Liver (tissue), 9 donors: ENCODE results near the gene MRAP. TPM values are rescaled to one million over a fixed set of nuclear protein-coding genes. Genes with fewer than 3 reads are reported as not detected.

Source experiments
- DNase-seq: peaks from one replicate; pipeline ENCODE4 v3.0.0-alpha.2; 2017; ENCODE audit warnings: low spot score
- H3K27ac ChIP-seq, 2 donors: one replicate each; pipeline ENCODE4 v1.7.0; 2013; ENCODE audit warnings: inconsistent platforms in 2 of 2, low read length in 2 of 2, control low read depth in 1 of 2, low read depth in 1 of 2, mild to moderate bottlenecking in 1 of 2
- H3K27me3 ChIP-seq, 4 donors: one replicate each; pipeline versions ENCODE4 v1.6.1 to v1.7.0; 2013; ENCODE audit warnings: low read length in 3 of 4, inconsistent platforms in 1 of 4, mild to moderate bottlenecking in 1 of 4, moderate library complexity in 1 of 4; ENCODE audit not compliant: control insufficient read depth in 4 of 4, insufficient read depth in 4 of 4
- H3K36me3 ChIP-seq, 4 donors: one replicate each; pipeline versions ENCODE4 v1.6.1 to v1.7.0; 2013; ENCODE audit warnings: low read length in 3 of 4, mild to moderate bottlenecking in 3 of 4, low read depth in 1 of 4, moderate library complexity in 1 of 4; ENCODE audit not compliant: control insufficient read depth in 4 of 4, insufficient read depth in 3 of 4
- H3K4me1 ChIP-seq, 4 donors: one replicate each; pipeline versions ENCODE4 v1.6.1 to v1.7.0; 2013; ENCODE audit warnings: low read length in 3 of 4, mild to moderate bottlenecking in 3 of 4, moderate library complexity in 1 of 4; ENCODE audit not compliant: control insufficient read depth in 4 of 4, insufficient read depth in 4 of 4
- H3K4me3 ChIP-seq, 3 donors: one replicate each; pipeline versions ENCODE4 v1.6.1 to v1.7.0; 2013; ENCODE audit warnings: low read length in 3 of 3, control low read depth in 1 of 3, low read depth in 1 of 3, mild to moderate bottlenecking in 1 of 3
- H3K9ac ChIP-seq, 2 donors: one replicate each; pipeline ENCODE4 v1.7.0; 2013; ENCODE audit warnings: low read length in 2 of 2, mild to moderate bottlenecking in 2 of 2, moderate library complexity in 2 of 2, control low read depth in 1 of 2, low read depth in 1 of 2
- H3K9me3 ChIP-seq, 4 donors: one replicate each; pipeline versions ENCODE4 v1.6.1 to v1.7.0; 2013; ENCODE audit warnings: low read length in 3 of 4; ENCODE audit not compliant: control insufficient read depth in 4 of 4
- CTCF ChIP-seq: fragments of 150-350 bp; IDR thresholded peaks from 2 replicates; pipeline ENCODE4 v1.5.1; 2017; ENCODE audit warnings: improper control_type of control experiment, low read depth, low read length; ENCODE audit not compliant: missing input control
- EGR1 ChIP-seq, 2 donors: IDR thresholded peaks; 2 replicates each; pipeline ENCODE4 v1.6.1; 2016 to 2018; ENCODE audit warnings: antibody characterized with exemption in 2 of 2, low read depth in 2 of 2
- FOXA1 ChIP-seq: IDR thresholded peaks from 2 replicates; pipeline ENCODE4 v1.6.1; 2016; ENCODE audit warnings: antibody characterized with exemption
- FOXA2 ChIP-seq: IDR thresholded peaks from 2 replicates; pipeline ENCODE4 v1.6.1; 2016; ENCODE audit warnings: antibody characterized with exemption
- GABPA ChIP-seq, 2 donors: IDR thresholded peaks in 1 of 2; conservative IDR thresholded peaks in 1 of 2; 2 replicates each; pipeline ENCODE4 v1.6.1; 2016; ENCODE audit warnings: antibody characterized with exemption in 2 of 2, mild to moderate bottlenecking in 1 of 2, moderate library complexity in 1 of 2
- HNF4A ChIP-seq, 2 donors: conservative IDR thresholded peaks; 2 replicates each; pipeline ENCODE4 v1.6.1; 2016; ENCODE audit warnings: antibody characterized with exemption in 2 of 2, mild to moderate bottlenecking in 2 of 2
- HNF4G ChIP-seq: IDR thresholded peaks from 2 replicates; pipeline ENCODE4 v1.6.1; 2016; ENCODE audit warnings: antibody characterized with exemption
- JUND ChIP-seq, 2 donors: IDR thresholded peaks; 2 replicates each; pipeline ENCODE4 v1.6.1; 2016; ENCODE audit warnings: antibody characterized with exemption in 2 of 2
- NR2F2 ChIP-seq: IDR thresholded peaks from 2 replicates; pipeline ENCODE4 v1.6.1; 2016; ENCODE audit warnings: antibody characterized with exemption
- RAD21 ChIP-seq, 2 donors: IDR thresholded peaks; 2 replicates each; pipeline ENCODE4 v1.6.1; 2016; ENCODE audit warnings: antibody characterized with exemption in 2 of 2, mild to moderate bottlenecking in 2 of 2
- REST ChIP-seq: IDR thresholded peaks from 2 replicates; pipeline ENCODE4 v1.6.1; 2016; ENCODE audit warnings: antibody characterized with exemption, mild to moderate bottlenecking
- RXRA ChIP-seq, 2 donors: IDR thresholded peaks; 2 replicates each; pipeline ENCODE4 v1.6.1; 2017 to 2018; ENCODE audit warnings: antibody characterized with exemption in 2 of 2, mild to moderate bottlenecking in 1 of 2
- SP1 ChIP-seq: IDR thresholded peaks from 2 replicates; pipeline ENCODE4 v1.6.1; 2018; ENCODE audit warnings: antibody characterized with exemption, mild to moderate bottlenecking
- TAF1 ChIP-seq: conservative IDR thresholded peaks from 2 replicates; pipeline ENCODE4 v1.6.1; 2016; ENCODE audit warnings: antibody characterized with exemption, mild to moderate bottlenecking
- YY1 ChIP-seq: IDR thresholded peaks from 2 replicates; pipeline ENCODE4 v1.6.1; 2016; ENCODE audit warnings: antibody characterized with exemption, mild to moderate bottlenecking
- WGBS: extraction: QIAGEN DNeasy Blood & Tissue Kit; methylation state at CpG from one replicate; pipeline ENCODE4 v1.1.7; 2013; 5-methylcytosine and 5-hydroxymethylcytosine counted together
- polyA plus RNA-seq, 2 donors: library from polyadenylated mRNA; stranded (reverse) in 1 of 2; unstranded in 1 of 2; fragments of 200-250 nt in 1 of 2; fragments of >200 nt in 1 of 2; fragmentation: Nextera tagmentation in 1 of 2; extraction: Ambion mirVana in 1 of 2; gene quantifications; one replicate each; pipeline versions ENCODE4 v1.2.1 to v1.2.3, GENCODE V29; 2013 to 2015
- total RNA-seq, 2 donors: library from RNA; depleted of rRNA; stranded (reverse); fragments of >200 nt; gene quantifications; one replicate each; pipeline ENCODE4 v1.2.3, GENCODE V29; 2014
- TF ChIP-seq, protein P1 (sequence below): IDR thresholded peaks from 2 replicates; pipeline ENCODE4 v1.6.1; 2016; ENCODE audit warnings: antibody characterized with exemption
- TF ChIP-seq, protein P2 (sequence below): IDR thresholded peaks from 2 replicates; pipeline ENCODE4 v1.6.1; 2016; ENCODE audit warnings: antibody characterized with exemption
- TF ChIP-seq, protein P3 (sequence below): IDR thresholded peaks from 2 replicates; pipeline ENCODE4 v1.6.1; 2016; ENCODE audit warnings: antibody characterized with exemption
- donor health status: healthy.
- donor health status: healthy.
- donor health status: healthy.
- donor health status: healthy.
- donor health status: healthy.

The MRAP gene
- total and polyA plus RNA-seq, 4 donors: 0.17 to 0.79 TPM; not detected in 2

- no peak for TF ChIP-seq HNF4G
- TF ChIP-seq, protein P1, sequence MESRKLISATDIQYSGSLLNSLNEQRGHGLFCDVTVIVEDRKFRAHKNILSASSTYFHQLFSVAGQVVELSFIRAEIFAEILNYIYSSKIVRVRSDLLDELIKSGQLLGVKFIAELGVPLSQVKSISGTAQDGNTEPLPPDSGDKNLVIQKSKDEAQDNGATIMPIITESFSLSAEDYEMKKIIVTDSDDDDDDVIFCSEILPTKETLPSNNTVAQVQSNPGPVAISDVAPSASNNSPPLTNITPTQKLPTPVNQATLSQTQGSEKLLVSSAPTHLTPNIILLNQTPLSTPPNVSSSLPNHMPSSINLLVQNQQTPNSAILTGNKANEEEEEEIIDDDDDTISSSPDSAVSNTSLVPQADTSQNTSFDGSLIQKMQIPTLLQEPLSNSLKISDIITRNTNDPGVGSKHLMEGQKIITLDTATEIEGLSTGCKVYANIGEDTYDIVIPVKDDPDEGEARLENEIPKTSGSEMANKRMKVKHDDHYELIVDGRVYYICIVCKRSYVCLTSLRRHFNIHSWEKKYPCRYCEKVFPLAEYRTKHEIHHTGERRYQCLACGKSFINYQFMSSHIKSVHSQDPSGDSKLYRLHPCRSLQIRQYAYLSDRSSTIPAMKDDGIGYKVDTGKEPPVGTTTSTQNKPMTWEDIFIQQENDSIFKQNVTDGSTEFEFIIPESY: no peak
- TF ChIP-seq SP1: no peak
- TF ChIP-seq, protein P2, sequence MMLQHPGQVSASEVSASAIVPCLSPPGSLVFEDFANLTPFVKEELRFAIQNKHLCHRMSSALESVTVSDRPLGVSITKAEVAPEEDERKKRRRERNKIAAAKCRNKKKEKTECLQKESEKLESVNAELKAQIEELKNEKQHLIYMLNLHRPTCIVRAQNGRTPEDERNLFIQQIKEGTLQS: no peak
- TF ChIP-seq TAF1: no peak
- TF ChIP-seq EGR1 (IDR thresholded peaks at IDR 0.05; ENCODE audit: low read depth in 2 of 2): no peak
- no peak for TF ChIP-seq JUND (IDR thresholded peaks at IDR 0.05)
- TF ChIP-seq HNF4A (conservative IDR thresholded peaks at IDR 0.05): no peak
- no peak for TF ChIP-seq FOXA1
- no peak for TF ChIP-seq CTCF
- no peak for TF ChIP-seq RXRA (IDR thresholded peaks at IDR 0.05)
- TF ChIP-seq FOXA2: no peak
- TF ChIP-seq NR2F2: no peak
- no peak for TF ChIP-seq REST
- TF ChIP-seq GABPA (IDR thresholded peaks at IDR 0.05 in 1 of 2, conservative IDR thresholded peaks at IDR 0.05 in 1 of 2): no peak
- TF ChIP-seq YY1: no peak
- Histone ChIP-seq H3K9ac (no peak overlapping the region), H3K27ac (no peak overlapping the region), H3K4me3 (no peak overlapping the region), H3K4me1 (peaks cover 7 to 21% (median 17%) of the 10 kb centered on the region in 4 donors), H3K9me3 (no peaks in the 10 kb centered on the region), H3K27me3 (no peaks in the 10 kb centered on the region), H3K36me3 (no peaks in the 10 kb centered on the region)
- WGBS: 88% methylated on average over 7 of the region's 7 CpGs
- DNase-seq: no peak
Measured at GRCh38 chr21:32281531-32281930, 17.1 kb upstream of the MRAP start.

- Histone ChIP-seq H3K36me3 (no peaks in the 10 kb centered on the region), H3K27ac (no peak overlapping the region), H3K4me3 (no peak overlapping the region), H3K27me3 (no peaks in the 10 kb centered on the region), H3K9ac (no peak overlapping the region), H3K9me3 (no peaks in the 10 kb centered on the region), H3K4me1 (peaks cover 7 to 18% (median 14%) of the 10 kb centered on the region in 4 donors)
- no peak for DNase-seq
- WGBS: 91% methylated on average over 6 of the region's 6 CpGs
- TF ChIP-seq GABPA (IDR thresholded peaks at IDR 0.05 in 1 of 2, conservative IDR thresholded peaks at IDR 0.05 in 1 of 2): no peak
- TF ChIP-seq, protein P2: no peak
- TF ChIP-seq REST: no peak
- no peak for TF ChIP-seq HNF4A (conservative IDR thresholded peaks at IDR 0.05)
- TF ChIP-seq, protein P3, sequence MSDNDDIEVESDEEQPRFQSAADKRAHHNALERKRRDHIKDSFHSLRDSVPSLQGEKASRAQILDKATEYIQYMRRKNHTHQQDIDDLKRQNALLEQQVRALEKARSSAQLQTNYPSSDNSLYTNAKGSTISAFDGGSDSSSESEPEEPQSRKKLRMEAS: no peak
- TF ChIP-seq RAD21 (IDR thresholded peaks at IDR 0.05): no peak
- TF ChIP-seq NR2F2: no peak
- TF ChIP-seq YY1: no peak
- no peak for TF ChIP-seq CTCF
- TF ChIP-seq JUND (IDR thresholded peaks at IDR 0.05): no peak
Measured at GRCh38 chr21:32282992-32283391, 15.7 kb upstream of the MRAP start.
